ENCODE data around the gene KANSL2.

DNA sequence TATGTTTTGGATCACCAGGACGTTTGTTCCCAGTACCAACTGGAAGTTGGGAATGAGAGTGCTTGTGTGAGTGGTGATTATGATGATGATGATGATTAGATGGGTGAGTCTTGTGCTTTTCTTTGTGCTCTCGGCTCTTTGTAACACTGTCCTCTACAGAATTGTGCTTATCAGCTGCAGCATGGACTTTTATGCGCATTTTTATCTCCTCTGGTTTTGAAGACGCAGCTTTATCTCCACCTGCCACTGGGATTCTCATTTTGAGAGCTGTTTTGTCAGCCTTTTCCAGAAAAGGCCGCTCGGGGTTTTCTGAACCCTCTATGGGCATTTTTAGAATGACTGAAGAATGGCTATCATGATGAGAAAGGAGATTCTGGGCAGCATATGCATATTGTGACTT, 11.5 kb upstream of the KANSL2 start:
- TF ChIP-seq, protein P1, sequence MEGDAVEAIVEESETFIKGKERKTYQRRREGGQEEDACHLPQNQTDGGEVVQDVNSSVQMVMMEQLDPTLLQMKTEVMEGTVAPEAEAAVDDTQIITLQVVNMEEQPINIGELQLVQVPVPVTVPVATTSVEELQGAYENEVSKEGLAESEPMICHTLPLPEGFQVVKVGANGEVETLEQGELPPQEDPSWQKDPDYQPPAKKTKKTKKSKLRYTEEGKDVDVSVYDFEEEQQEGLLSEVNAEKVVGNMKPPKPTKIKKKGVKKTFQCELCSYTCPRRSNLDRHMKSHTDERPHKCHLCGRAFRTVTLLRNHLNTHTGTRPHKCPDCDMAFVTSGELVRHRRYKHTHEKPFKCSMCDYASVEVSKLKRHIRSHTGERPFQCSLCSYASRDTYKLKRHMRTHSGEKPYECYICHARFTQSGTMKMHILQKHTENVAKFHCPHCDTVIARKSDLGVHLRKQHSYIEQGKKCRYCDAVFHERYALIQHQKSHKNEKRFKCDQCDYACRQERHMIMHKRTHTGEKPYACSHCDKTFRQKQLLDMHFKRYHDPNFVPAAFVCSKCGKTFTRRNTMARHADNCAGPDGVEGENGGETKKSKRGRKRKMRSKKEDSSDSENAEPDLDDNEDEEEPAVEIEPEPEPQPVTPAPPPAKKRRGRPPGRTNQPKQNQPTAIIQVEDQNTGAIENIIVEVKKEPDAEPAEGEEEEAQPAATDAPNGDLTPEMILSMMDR (IDR thresholded peaks at IDR 0.05; ENCODE audit: borderline replicate concordance, extremely low read depth, low read length, poor library complexity, severe bottlenecking): no peak
- TF ChIP-seq EZH2 (IDR thresholded peaks at IDR 0.05; ENCODE audit: borderline replicate concordance, low read depth, low read length, severe bottlenecking): no peak
